Measurements from ENCODE around the gene SYDE2.

Gene SYDE2

GRCh38 chr1:85202864-85203255, 2.0 kb upstream of the SYDE2 start:
- H3K9me3 ChIP-seq (replicated peaks; ENCODE audit: insufficient read depth, low read length) = no peaks in the 10 kb centered on the region
- H3F3A ChIP-seq (ENCODE audit: insufficient read depth, low read length) = no peaks in the 10 kb centered on the region; the same call in 1 of the 2 replicates
- H3K4me3 ChIP-seq (ENCODE audit: low read length) = no peak overlapping the region
- peaks cover 23% of the 10 kb centered on the region for H3K79me2 ChIP-seq (ENCODE audit: low read length)
- no peak overlapping the region for H3K27ac ChIP-seq (ENCODE audit: low read length)
- H4K20me1 ChIP-seq (ENCODE audit: insufficient read depth, low read length) = no peaks in the 10 kb centered on the region
- 0 out of 2 replicates have a peak overlapping the region, but pooled peaks have one; percentile 77 for H3K4me2 ChIP-seq (ENCODE audit: low read depth, low read length)
- no peaks in the 10 kb centered on the region for H3K27me3 ChIP-seq (replicated peaks; ENCODE audit: insufficient read depth, low read length)
- H3K9ac ChIP-seq (ENCODE audit: low read length) = no peak overlapping the region
- H2AFZ ChIP-seq (ENCODE audit: low read length) = no peak overlapping the region
- DNase-seq = no peak
- no peaks in the 10 kb centered on the region for H3K9me2 ChIP-seq (replicated peaks; ENCODE audit: insufficient read depth, low read length)
- peaks cover 6% of the 10 kb centered on the region; the same call in 1 of the 2 replicates for H3K4me1 ChIP-seq (ENCODE audit: low read length)
- H3K36me3 ChIP-seq (replicated peaks; ENCODE audit: insufficient read depth, low read length) = no peaks in the 10 kb centered on the region
- no peak for TF ChIP-seq EZH2 (optimal IDR thresholded peaks at IDR 0.05; ENCODE audit: low read depth, low read length)
- TF ChIP-seq EZH2phosphoT487 (IDR thresholded peaks at IDR 0.05; ENCODE audit: low read length) = no peak
- TF ChIP-seq CTCF (IDR thresholded peaks at IDR 0.05; ENCODE audit: low read length) = no peak

DNA sequence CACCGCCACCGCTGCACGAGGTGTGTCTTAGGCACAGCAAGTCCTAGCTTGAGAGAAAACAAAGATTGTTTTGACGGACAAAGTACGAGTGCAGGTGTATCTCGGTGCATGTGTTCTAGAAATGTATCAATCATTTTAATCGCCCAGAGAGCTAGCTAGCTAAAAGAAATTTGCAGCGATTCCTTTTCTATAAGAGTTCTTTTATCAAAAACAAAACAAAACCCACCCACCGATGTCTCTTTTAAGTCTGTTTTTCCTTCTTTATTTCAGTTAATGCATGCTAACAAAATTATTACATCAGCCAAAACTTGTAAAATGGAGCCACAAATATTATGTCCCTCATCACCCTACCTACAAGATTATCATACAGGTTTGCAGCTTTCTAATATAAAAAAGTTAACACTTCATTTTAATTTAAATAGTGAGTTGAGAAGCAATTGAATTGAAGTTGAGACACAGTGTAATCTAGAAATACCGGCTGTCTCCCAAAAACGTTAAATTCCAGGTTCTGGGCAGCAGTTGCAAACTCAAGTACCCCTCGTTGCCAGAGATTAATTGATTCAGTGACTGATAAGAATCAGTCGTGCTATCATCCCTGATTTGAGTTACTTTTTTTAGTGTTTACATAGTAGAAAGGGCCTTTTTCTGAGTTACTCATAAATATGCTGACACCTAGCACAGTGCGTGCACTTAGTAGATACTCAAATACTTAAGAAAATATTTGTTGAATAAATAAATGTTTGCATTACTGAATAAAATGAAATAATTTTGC, 1.5 kb upstream of the SYDE2 start:
- Histone ChIP-seq H3K27ac (ENCODE audit: low read length) (peak overlapping the region; percentile 81; the same call in 1 of the 2 replicates), H3K4me3 (ENCODE audit: low read length) (peak overlapping the region; percentile 83), H3K36me3 (replicated peaks; ENCODE audit: insufficient read depth, low read length) (no peaks in the 10 kb centered on the region), H3K79me2 (ENCODE audit: low read length) (peaks cover 24% of the 10 kb centered on the region), H3K4me1 (ENCODE audit: low read length) (peaks cover 6% of the 10 kb centered on the region; the same call in 1 of the 2 replicates), H3K27me3 (replicated peaks; ENCODE audit: insufficient read depth, low read length) (no peaks in the 10 kb centered on the region), H4K20me1 (ENCODE audit: insufficient read depth, low read length) (no peaks in the 10 kb centered on the region), H3F3A (ENCODE audit: insufficient read depth, low read length) (no peaks in the 10 kb centered on the region; the same call in 1 of the 2 replicates), H2AFZ (ENCODE audit: low read length) (peak overlapping the region; percentile 83), H3K9me3 (replicated peaks; ENCODE audit: insufficient read depth, low read length) (no peaks in the 10 kb centered on the region), H3K9ac (ENCODE audit: low read length) (peak overlapping the region; percentile 31; the same call in 1 of the 2 replicates), H3K4me2 (ENCODE audit: low read depth, low read length) (peak overlapping the region; percentile 77), H3K9me2 (replicated peaks; ENCODE audit: insufficient read depth, low read length) (no peaks in the 10 kb centered on the region)
- peak; percentile 70 for DNase-seq
- TF ChIP-seq CTCF (IDR thresholded peaks at IDR 0.05; ENCODE audit: low read length) = no peak
- no peak for TF ChIP-seq EZH2 (optimal IDR thresholded peaks at IDR 0.05; ENCODE audit: low read depth, low read length)
- no peak for TF ChIP-seq EZH2phosphoT487 (IDR thresholded peaks at IDR 0.05; ENCODE audit: low read length)

- Histone ChIP-seq H3K4me2 (ENCODE audit: low read depth, low read length) (peak overlapping the region; percentile 77), H3K9me2 (replicated peaks; ENCODE audit: insufficient read depth, low read length) (no peaks in the 10 kb centered on the region), H3F3A (ENCODE audit: insufficient read depth, low read length) (no peaks in the 10 kb centered on the region; the same call in 1 of the 2 replicates), H3K27me3 (replicated peaks; ENCODE audit: insufficient read depth, low read length) (no peaks in the 10 kb centered on the region), H3K9ac (ENCODE audit: low read length) (peak overlapping the region; percentile 67), H3K36me3 (replicated peaks; ENCODE audit: insufficient read depth, low read length) (no peaks in the 10 kb centered on the region), H3K27ac (ENCODE audit: low read length) (peak overlapping the region; percentile 81), H3K79me2 (ENCODE audit: low read length) (peaks cover 24% of the 10 kb centered on the region), H4K20me1 (ENCODE audit: insufficient read depth, low read length) (no peaks in the 10 kb centered on the region), H2AFZ (ENCODE audit: low read length) (peak overlapping the region; percentile 83), H3K4me1 (ENCODE audit: low read length) (peaks cover 6% of the 10 kb centered on the region; the same call in 1 of the 2 replicates), H3K4me3 (ENCODE audit: low read length) (peak overlapping the region; percentile 83), H3K9me3 (replicated peaks; ENCODE audit: insufficient read depth, low read length) (no peaks in the 10 kb centered on the region)
- peak; percentile 58 for DNase-seq
- TF ChIP-seq EZH2 (optimal IDR thresholded peaks at IDR 0.05; ENCODE audit: low read depth, low read length) = no peak
- TF ChIP-seq CTCF (IDR thresholded peaks at IDR 0.05; ENCODE audit: low read length) = no peak
- TF ChIP-seq EZH2phosphoT487 (IDR thresholded peaks at IDR 0.05; ENCODE audit: low read length) = no peak
These were observed 700 bp upstream of the SYDE2 start for GRCh38 chr1:85201340-85202091.

Data from MM.1S (cell line).